ENCODE measurements around the gene CD109.
"Not testable (repeated sequence)": the region's sequence is repeated elsewhere in the genome, so short reads cannot be mapped to it uniquely, and the experiment has no call there.

CD109 gene

DNA sequence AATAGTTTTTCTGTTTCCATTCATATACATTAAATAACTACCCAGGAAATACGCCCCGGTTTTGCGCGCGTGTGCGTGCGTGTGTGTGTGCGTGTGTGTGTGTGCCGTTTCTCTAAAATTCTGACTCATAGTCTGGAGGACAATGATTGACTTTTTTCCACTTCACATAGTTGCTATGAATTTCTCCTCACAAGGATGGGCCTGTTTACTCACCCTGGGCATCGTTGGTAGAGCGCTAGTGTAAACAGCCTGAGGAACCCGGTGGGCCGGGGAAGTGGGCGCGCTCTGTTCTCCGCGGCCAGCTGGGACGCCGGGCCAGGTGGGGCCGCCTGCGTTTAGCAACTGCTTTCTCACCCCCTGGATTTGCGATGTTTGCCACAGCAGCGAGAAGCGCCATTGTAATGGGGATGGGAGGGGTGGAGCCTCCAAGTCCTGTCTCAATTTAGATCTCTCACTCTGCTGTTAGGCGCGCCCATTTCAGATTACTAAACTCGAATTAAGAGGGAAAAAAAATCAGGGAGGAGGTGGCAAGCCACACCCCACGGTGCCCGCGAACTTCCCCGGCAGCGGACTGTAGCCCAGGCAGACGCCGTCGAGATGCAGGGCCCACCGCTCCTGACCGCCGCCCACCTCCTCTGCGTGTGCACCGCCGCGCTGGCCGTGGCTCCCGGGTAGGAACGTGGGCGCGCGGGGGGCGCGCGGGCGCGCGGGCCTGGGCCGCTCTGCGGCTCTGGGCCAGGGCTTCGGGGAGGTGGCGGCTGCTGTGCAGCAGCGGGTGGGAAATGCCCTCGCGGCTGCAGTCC lies at the start of gene CD109:
Gene CD109 (plus strand): TSS at position 585 of the 803 bp plus-strand sequence. CDS start 13 bp downstream, at position 598.
- peak; percentile 74 for DNase-seq (ENCODE audit: low read depth)

DNA sequence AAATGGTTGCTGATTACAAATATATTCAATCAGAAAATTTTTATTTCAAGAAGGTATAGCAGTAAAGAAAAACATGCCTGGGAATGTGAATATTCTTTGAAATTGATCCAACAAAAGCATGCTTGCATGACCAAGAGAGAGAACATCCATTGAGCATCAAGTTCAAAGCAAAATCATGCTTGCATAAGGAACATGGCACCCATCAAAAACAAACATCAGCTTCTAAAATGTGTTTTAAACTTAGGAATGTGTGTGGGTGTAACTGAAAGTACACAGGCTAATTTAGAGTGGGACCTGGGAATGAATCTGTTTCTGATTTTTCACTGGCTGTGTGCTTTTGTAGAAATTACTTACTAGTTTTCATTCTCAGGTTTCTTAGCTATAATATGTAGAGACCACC lies 47.8 kb upstream of the CD109 start:
- DNase-seq (ENCODE audit: low read depth): peak; percentile 48

DNA sequence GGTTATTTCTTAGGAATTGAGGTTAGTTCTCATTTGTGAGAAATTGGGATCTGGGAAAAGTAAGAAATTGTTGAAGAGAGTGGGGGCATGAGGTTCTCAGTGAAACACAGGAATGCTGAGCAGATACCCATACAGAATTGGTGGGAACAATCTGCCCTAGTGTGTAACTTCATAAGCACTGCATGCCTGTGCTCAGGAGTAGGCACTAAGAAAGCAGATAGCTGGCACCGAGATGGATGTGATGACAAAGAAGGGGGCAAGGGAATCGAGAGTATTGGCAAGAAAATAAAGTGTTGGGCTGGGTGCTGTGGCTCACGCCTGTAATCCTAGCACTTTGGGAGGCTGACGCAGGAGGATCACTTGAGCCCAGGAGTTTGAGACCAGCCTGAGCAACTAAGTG lies 46.2 kb upstream of the CD109 start:
- no peak for DNase-seq (ENCODE audit: low read depth)

DNA sequence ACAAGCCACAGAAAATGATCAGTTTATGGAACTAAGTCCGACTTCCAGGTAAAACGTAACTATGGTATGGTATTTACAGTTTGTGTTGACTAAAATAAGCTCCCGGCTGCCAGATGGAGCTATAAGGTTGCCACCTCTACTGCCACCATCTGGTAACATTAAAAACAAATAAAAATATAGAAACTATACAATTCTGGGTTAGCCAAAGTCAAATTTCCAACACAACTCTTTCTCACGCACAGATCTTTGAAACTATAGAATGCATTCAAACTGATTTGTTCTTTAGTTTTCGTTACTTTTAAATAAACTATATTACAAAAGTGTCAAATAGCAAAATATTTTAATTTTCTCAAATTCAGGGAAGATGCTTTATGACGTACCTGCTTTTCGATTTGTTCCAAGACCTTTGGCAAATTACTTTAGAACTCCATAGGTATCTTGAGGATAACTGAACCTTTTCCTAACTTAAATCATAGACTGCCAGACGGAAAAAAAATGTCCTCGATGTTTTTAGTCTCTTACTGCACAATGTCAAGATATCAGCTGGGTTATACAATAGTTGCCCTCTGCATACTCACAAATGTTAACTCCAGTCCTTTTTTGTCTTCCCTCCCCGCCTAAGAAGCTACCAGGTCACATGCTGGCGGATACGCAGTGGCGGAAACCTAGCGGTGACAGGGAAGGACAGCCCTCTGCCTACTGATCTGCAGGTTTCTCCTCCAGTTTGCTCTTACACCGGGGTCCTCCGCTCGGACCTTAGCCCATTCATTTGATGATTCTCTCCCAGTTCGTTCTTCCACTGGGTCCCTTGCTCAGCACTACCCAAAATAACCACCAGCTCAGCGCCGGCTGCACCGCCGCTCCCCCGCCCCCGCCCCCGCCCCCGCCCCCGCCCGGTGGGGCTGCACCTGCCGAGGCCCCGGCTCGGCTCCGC lies 43.1 kb upstream of the CD109 start:
- DNase-seq (ENCODE audit: low read depth): peak; percentile 67

DNA sequence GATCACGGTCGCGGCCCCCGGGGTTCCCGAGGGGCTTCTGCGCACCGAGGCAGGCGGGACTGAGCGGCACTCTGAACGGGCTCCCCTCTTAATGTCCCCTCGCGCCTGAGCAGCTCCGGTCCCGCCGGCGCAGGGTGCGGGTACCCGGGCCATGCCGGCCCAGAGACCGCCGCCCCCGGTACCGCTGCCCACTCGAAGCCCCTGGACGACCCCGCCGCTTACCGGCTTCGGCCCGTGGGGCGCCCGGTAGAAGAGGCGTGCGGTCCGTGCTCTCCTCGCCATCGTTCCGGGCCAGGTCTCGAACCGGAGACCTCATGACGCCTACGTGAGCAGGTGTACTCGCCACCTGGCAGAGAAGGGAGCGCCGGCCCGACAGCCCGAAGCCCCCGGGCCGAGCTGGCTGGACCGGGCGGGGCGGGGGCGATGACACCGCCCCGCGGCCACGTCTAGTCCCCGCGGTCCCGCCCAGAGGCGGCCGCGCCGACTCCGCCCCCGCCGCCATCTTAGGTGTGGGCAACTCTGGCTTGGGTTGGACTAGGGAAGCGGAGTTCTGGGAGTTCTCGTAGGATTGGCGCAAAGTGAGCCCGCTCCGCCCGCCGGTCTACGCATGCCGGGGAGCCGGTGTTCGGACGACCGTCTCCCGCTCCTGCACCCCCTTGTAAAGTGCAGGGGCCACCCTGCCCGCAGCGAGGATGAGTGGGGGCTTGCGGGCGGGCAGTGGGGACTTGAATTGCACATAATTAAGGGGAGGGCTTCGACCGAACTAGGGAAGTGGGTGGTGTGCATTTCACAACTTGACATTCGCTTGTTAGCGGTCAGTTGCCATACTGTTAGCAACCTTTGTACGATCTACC lies 42.2 kb upstream of the CD109 start, which contains the start of gene SLC17A5:
Gene SLC17A5 (minus strand): TSS at position 422 of the 854 bp plus-strand sequence. CDS start 106 bp downstream, at position 316.
- peak; percentile 93 for DNase-seq (ENCODE audit: low read depth)

DNA sequence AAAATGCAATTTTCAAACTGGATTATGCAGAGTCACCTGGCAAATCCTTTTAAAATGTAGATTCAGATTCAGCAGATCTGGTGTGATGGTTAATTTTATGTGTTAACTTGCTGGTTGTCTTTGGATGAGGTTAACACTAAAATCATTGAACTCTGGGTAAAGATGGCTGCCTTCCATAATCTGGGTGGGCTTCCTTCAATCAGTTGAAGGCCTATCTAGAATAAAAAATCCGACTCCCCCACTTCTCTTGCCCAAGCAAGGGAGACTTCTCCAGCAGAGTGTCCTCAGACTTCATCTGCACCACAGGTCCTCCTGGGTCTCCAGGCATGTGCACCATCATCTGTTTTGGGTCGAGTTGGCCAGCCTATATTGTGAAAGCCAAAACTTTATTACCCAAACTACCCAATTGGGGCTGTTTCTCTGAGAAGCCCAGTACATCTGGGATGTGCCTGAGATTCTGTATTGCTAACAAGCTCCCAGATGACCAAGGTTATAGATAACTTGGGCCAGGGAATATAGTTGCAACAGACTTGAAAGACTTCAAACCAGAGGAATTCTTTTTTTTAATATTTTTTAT lies 40.6 kb upstream of the CD109 start:
- DNase-seq (ENCODE audit: low read depth): no peak

DNA sequence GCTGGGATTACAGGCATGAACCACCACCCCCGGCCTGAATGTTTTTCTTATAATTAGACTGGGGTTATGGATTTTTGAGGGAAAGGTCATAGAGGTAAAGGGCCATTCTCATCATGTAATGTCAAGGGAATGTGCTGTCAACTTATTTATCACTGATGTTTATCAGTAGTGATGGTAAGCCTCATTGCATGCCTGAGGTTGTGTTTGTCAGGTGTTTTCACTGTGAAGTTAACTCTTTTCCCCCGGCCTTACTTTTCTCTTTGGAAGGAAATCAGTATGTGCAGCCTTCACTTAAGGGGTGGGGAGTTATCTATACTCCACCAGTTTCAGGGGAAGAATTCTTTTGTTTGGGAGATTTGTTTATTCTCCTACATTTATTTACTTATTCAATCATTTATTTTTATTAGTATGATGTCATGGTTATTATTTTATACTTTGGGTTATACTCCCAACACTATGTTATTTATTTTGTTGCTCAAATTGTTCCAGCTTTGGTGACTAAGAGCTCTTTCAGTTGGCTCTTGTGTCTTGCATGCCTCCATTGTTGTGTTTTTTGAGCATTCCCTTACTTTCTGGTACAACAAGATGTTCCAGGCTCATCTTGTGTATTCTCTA lies 39.4 kb upstream of the CD109 start:
- no peak for DNase-seq (ENCODE audit: low read depth)

DNA sequence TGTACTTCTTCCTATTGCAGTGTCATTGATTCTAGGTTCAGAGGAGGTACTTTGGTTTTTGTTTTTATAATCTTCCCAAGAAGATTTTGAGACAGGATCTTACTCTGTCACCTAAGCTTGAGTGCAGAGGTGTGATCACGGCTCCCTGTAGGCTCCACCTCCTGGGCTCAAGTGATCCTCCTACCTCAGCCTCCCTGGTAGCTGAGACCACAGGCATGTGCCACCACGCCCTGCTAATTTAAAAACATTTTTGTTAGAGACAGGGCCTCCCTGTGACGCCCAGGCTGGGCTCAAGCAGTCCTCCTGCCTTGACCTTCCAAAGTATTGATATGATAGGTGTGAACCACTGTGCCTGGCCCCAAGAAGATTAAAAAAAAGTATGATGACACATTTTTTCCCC lies 38.8 kb upstream of the CD109 start:
- no peak for DNase-seq (ENCODE audit: low read depth)

DNA sequence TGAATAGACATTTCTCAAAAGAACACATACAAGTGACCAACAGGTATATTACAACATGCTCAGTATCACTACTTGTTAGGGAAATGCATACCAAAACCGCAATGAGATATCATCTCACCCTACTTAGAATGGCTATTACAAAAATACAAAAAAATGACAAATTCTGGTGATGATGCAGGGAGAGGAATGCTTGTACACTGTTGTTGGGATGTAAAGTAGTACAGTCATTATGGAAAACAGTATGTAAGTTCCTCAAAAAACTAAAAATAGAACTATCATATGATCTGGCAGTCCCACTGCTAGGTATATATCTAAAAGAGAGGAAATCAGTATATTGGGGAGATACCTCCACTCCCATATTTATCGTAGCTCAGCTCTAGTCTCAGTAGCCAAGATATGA lies 31.3 kb upstream of the CD109 start:
- peak; percentile 38 for DNase-seq (ENCODE audit: low read depth)

DNA sequence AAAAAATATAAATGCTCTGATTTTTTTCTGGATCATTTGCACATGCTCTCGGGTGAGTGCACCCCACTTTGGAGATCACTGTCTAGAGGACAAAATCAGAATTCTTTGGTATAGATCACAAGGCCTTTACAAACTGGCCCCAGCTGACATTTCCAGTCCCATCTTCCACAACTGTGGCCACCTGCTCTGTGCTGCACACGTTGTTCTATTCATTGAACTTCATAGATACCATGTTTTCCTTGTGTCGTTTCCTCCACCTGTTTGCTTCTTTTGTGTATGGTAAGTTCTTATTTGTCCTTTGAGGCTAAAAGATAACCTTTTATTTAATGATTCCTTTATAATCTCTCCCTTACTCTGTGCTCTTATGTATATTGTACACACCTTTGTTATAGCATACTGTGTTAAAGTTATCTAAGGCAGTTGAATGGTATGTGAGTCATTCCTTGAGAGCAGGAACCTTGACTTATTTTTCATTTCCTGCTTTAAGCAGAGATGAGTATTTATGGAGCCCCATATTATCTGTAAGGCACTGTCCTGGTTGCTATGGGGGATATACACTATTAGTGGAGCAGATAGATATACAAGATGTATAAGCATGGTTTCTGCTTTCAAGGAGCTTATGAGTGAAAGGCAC lies 30.2 kb upstream of the CD109 start:
- DNase-seq (ENCODE audit: low read depth): peak; percentile 27

DNA sequence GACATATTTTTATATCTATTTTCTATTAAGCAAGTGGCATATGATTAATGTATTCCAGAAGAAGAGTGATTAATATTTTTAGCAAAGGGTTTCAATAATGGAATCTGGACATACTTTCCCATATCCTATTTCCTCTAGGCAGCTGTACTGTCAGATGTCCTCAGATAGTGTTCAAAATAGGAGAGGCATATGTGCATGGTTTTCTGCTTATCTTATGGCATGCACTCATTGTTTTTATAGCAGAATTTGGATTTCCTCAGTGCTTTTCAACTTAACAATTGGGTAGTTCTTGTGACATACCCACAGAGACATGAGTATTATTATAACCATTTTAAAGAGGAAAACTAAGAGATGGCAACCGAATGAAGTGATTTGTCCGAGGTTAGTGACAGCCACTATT lies 29.6 kb upstream of the CD109 start:
- DNase-seq (ENCODE audit: low read depth): peak; percentile 17

DNA sequence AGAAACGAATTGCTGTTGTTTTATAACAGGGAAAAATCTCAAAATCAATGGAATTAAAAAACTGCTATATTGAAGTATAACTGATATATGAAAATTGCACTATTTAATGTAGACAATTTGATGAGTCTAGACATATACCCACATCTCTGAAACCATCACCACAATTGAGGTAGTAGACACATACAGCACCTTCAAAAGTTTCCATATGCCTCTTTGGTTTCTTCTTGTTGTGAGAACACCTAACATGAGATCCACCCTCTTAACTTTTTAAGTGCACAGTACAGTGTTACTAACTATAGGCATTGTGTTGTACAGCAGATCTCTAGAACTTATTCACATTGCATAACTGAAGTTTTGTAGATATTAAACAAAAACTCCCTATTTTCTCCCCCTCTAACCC lies 28.2 kb upstream of the CD109 start:
- DNase-seq (ENCODE audit: low read depth): no peak

DNA sequence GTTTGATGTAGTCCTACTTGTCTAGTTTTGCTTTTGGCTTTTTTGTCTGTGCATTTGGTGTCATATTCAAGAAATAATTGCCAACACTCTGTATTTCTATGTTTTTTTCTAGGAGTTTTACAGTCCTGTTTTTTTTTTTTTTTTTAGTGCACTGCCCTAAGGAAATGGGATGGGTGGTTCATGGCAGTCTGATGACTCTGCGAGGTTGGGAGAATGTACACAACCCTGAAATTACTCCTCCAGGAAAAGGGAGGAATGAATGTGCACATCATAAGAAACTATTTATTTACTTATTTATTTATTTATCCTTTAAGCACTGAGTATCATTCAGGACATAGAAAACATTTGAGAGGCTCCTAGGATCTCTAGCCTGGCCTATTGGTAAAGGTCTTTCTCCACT lies 27.0 kb upstream of the CD109 start:
- DNase-seq (ENCODE audit: low read depth): no peak

DNA sequence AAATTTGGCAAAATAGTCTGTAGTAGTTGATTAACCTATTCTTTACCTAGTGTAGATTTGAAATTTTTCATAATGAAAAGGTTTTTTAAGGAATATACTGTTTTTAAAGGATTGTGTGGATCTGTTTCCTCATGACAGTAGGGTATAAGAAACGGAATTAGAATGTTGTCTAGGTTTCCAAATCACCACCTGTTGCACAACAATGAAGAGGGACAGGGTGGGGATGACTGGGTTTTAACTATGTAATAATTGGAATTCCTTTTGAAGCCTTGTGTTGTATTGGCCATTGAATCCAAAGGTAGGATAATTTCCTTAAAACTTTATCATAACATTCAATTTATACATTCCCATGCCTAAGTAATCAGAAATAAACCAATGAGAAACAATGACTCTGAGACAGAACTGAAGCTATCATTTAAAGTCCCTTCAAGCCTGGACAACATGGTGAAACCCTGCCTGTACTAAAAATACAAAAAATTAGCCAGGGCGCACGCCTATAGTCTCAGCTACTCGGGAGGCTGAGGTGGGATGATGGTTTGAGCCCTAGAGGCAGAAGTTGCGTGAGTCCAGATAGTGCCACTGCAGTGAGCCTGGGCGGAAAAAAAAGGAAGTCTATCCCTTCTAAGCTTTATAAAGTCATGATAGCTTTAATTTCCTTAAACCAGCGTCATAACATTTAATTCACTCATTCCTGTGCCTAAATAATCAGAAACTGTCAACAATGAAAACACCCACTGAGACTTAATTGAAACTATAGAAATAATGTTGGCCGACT lies 23.9 kb upstream of the CD109 start:
- DNase-seq (ENCODE audit: low read depth): no peak

DNA sequence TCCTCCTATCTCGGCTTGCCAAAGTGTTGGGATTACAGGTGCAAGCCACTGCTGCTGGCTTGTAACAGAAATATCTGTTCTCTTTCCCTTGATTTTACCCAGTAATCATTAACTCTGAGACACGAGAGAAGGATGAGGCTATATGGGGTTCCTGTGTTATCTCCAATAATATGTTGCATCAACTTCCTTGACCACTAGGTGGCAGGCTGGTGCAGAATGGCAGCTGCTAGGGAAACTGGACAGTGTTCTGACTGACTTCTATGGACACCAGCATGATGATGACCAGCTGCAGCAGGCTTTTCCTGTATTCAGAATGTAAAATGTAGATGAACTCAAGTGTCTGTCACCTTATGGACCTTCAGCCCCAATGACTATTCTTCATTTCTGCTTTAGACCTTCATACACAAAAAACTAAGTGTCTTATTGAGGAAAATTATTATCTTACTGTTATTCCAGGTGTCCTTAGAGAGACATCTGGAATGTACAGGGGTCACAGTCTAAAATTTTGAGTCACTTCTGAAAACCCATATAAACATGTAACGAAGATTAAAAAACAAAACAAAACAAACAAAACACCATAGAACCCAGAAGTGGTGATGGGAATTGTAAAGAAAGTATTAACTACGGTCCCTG lies 20.4 kb upstream of the CD109 start:
- DNase-seq (ENCODE audit: low read depth): peak; percentile 82

DNA sequence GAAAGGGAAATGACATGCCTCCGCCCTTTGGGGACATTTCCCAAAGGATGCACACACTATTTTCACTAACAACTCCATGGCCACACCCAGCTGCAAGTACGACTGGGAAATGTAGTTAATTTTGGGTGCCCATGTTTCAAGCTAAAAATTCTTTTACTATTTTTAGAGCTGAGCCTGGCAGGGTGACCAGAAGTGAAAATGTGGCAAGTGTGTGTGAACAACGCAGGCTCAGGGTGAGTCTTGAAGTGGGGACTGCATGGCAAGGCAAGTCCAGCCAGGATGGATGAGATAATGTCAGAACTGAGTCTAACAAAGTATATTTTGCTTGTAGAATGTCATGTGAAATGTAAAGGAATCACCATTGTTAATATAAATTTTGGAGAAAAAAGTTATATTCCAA lies 17.0 kb upstream of the CD109 start:
- peak; percentile 14 for DNase-seq (ENCODE audit: low read depth)

DNA sequence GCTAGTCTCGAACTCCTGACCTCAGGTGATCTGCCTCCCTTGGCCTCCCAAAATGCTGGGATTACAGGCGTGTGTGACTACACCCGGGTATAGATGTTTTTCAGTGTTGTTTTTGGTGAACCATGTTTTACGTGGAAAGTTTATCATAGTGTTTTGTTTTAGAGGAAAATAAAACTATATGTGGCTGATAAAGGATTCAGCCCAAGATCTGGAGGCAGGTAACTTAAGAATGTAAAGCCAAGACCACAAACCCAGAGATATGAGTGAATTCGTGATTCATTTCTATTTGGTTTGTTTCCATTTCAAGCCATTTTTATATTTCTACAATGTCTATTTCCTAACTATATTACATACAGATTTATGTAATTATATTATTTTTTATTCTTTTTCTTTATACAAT lies 16.2 kb upstream of the CD109 start:
- not testable (repeated sequence) for DNase-seq (ENCODE audit: low read depth)

DNA sequence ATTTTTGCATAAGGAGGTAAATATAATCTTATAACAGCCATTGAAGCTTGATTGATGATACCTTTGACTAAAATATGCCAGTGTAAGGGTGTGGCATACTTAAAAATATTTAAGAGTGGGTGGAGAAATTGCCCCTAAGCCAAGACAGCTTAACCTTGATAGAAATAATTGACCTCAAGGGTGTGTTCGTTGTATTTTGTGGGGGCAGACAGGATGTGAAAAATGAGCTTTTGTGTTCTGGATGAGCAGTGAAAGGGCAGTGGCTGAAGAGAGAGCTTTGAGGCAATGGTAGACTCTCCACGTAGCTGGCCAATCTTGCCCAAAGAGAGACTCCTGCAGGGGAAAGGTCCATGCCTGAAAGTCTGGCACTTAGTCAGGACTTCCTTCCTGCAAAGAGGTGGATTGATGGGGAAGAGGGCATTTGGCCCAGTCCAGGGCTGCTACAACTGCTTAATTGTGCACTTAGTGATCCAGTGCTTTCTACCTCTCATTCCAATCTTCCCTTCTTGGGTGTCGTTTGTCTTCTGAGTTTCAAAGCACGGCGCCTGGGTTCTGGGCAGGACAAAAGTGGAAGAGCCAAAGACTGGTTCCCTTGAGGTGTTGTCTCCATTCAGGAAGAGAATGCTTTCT lies 15.6 kb upstream of the CD109 start:
- no peak for DNase-seq (ENCODE audit: low read depth)

DNA sequence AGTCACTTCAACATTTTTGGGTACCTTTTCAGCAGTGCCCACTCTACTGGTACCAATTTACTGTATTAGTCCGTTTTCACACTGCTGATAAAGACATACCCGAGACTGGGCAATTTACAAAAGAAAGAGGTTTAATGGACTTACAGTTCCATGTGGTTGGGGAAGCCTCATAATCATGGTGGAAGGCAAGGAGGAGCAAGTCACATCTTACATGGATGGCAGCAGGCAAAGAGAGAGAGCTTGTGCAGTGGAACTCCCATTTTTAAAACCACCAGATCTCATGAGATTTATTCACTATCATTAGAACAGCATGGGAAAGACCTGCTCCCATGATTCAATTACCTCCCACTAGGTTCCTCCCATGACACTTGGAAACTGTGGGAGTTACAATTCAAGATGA lies 12.4 kb upstream of the CD109 start:
- DNase-seq (ENCODE audit: low read depth): not testable (repeated sequence)

Measured in EH (cell line).